ACC112 (cell line): ENCODE measurements around the gene SORCS2.

Experiments
- H2AFZ ChIP-seq: fragments of 200-600 bp; sonication (generic); one replicate; pipeline ENCODE4 v1.6.0; 2017; ENCODE audit warnings: antibody characterized with exemption, low read length; ENCODE audit not compliant: unreplicated experiment
- H3K27ac ChIP-seq: fragments of 200-600 bp; sonication (generic); 2 replicates; pipeline ENCODE4 v1.5.1; 2014; ENCODE audit warnings: low read depth, mild to moderate bottlenecking, antibody characterized with exemption, low read length, moderate library complexity
- H3K27me3 ChIP-seq: fragments of 200-600 bp; sonication (generic); 2 replicates; pipeline ENCODE4 v1.6.1; 2014; ENCODE audit warnings: mild to moderate bottlenecking, antibody characterized with exemption, low read length, moderate library complexity, mixed read lengths; ENCODE audit not compliant: insufficient read depth
- H3K36me3 ChIP-seq: fragments of 200-600 bp; sonication (generic); 2 replicates; pipeline ENCODE4 v1.6.1; 2016; ENCODE audit warnings: mild to moderate bottlenecking, antibody characterized with exemption, low read length, moderate library complexity, mixed read lengths; ENCODE audit not compliant: insufficient read depth
- H3K4me1 ChIP-seq: fragments of 200-600 bp; sonication (generic); one replicate; pipeline ENCODE4 v1.6.1; 2016; ENCODE audit warnings: low read length, mixed read lengths; ENCODE audit not compliant: insufficient read depth, unreplicated experiment, control insufficient read depth
- H3K4me3 ChIP-seq: fragments of 200-600 bp; sonication (generic); 2 replicates; pipeline ENCODE4 v1.5.1; 2014; ENCODE audit warnings: mild to moderate bottlenecking, low read depth, low read length
- H3K79me2 ChIP-seq: fragments of 200-600 bp; sonication (generic); one replicate; pipeline ENCODE4 v1.6.0; 2016; ENCODE audit warnings: low read length; ENCODE audit not compliant: control insufficient read depth, unreplicated experiment, insufficient read depth

Gene SORCS2

GRCh38 chr4:7266525-7267292 lies 74.4 kb downstream of the SORCS2 start:
- Histone ChIP-seq H3K4me1 (peaks cover 27% of the 10 kb centered on the region), H3K4me3 (peak overlapping the region; percentile 37; the same call in 1 of the 2 replicates), H3K36me3 (no peaks in the 10 kb centered on the region), H3K79me2 (no peaks in the 10 kb centered on the region), H2AFZ (no peak overlapping the region), H3K27me3 (no peaks in the 10 kb centered on the region), H3K27ac (peak overlapping the region; percentile 69)

GRCh38 chr4:7267829-7268228 lies 75.5 kb downstream of the SORCS2 start:
- Histone ChIP-seq H3K79me2 (no peaks in the 10 kb centered on the region), H3K27ac (no peak overlapping the region), H2AFZ (no peak overlapping the region), H3K4me1 (peaks cover 27% of the 10 kb centered on the region), H3K27me3 (no peaks in the 10 kb centered on the region), H3K36me3 (no peaks in the 10 kb centered on the region), H3K4me3 (no peak overlapping the region)

- Histone ChIP-seq H3K79me2 (no peaks in the 10 kb centered on the region), H3K36me3 (no peaks in the 10 kb centered on the region), H3K27ac (no peak overlapping the region), H3K4me3 (no peak overlapping the region), H2AFZ (no peak overlapping the region), H3K27me3 (no peaks in the 10 kb centered on the region), H3K4me1 (peaks cover 19% of the 10 kb centered on the region)
Measured at GRCh38 chr4:7268941-7269340, 76.6 kb downstream of the SORCS2 start.

- H3K36me3 ChIP-seq, result no peaks in the 10 kb centered on the region
- H3K4me3 ChIP-seq, result no peak overlapping the region
- no peak overlapping the region for H2AFZ ChIP-seq
- no peaks in the 10 kb centered on the region for H3K27me3 ChIP-seq
- H3K4me1 ChIP-seq, result peaks cover 19% of the 10 kb centered on the region
- no peaks in the 10 kb centered on the region for H3K79me2 ChIP-seq
- no peak overlapping the region for H3K27ac ChIP-seq
Measured at GRCh38 chr4:7270121-7270520, 77.8 kb downstream of the SORCS2 start.

GRCh38 chr4:7272404-7272803 lies 80.1 kb downstream of the SORCS2 start:
- Histone ChIP-seq H3K27ac (no peak overlapping the region), H3K79me2 (no peaks in the 10 kb centered on the region), H3K4me3 (no peak overlapping the region), H3K27me3 (no peaks in the 10 kb centered on the region), H2AFZ (no peak overlapping the region), H3K4me1 (peaks cover under 1% of the 10 kb centered on the region), H3K36me3 (no peaks in the 10 kb centered on the region)

- Histone ChIP-seq H2AFZ (no peak overlapping the region), H3K79me2 (no peaks in the 10 kb centered on the region), H3K36me3 (no peaks in the 10 kb centered on the region), H3K4me3 (no peak overlapping the region), H3K27me3 (no peaks in the 10 kb centered on the region), H3K4me1 (no peaks in the 10 kb centered on the region), H3K27ac (no peak overlapping the region)
Measured at GRCh38 chr4:7273738-7274297, 81.5 kb downstream of the SORCS2 start.

- Histone ChIP-seq H3K27me3 (no peaks in the 10 kb centered on the region), H3K36me3 (no peaks in the 10 kb centered on the region), H3K79me2 (no peaks in the 10 kb centered on the region), H2AFZ (no peak overlapping the region), H3K4me1 (no peaks in the 10 kb centered on the region), H3K27ac (no peak overlapping the region), H3K4me3 (no peak overlapping the region)
Measured at GRCh38 chr4:7275067-7275466, 82.7 kb downstream of the SORCS2 start.

- no peaks in the 10 kb centered on the region for H3K79me2 ChIP-seq
- H2AFZ ChIP-seq, result no peak overlapping the region
- H3K27ac ChIP-seq, result no peak overlapping the region
- H3K4me1 ChIP-seq, result no peaks in the 10 kb centered on the region
- H3K27me3 ChIP-seq, result no peaks in the 10 kb centered on the region
- no peak overlapping the region for H3K4me3 ChIP-seq
- H3K36me3 ChIP-seq, result no peaks in the 10 kb centered on the region
Measured at GRCh38 chr4:7275490-7276154, 83.3 kb downstream of the SORCS2 start.

- H3K27me3 ChIP-seq, result no peaks in the 10 kb centered on the region
- no peaks in the 10 kb centered on the region for H3K4me1 ChIP-seq
- no peak overlapping the region for H3K4me3 ChIP-seq
- H3K27ac ChIP-seq, result no peak overlapping the region
- no peaks in the 10 kb centered on the region for H3K36me3 ChIP-seq
- H3K79me2 ChIP-seq, result no peaks in the 10 kb centered on the region
- no peak overlapping the region for H2AFZ ChIP-seq
Measured at GRCh38 chr4:7276515-7276914, 84.2 kb downstream of the SORCS2 start.

GRCh38 chr4:7278071-7278765 lies 85.9 kb downstream of the SORCS2 start:
- H3K79me2 ChIP-seq, result no peaks in the 10 kb centered on the region
- no peaks in the 10 kb centered on the region for H3K27me3 ChIP-seq
- H3K36me3 ChIP-seq, result no peaks in the 10 kb centered on the region
- H3K27ac ChIP-seq, result no peak overlapping the region
- H3K4me3 ChIP-seq, result no peak overlapping the region
- no peak overlapping the region for H2AFZ ChIP-seq
- no peaks in the 10 kb centered on the region for H3K4me1 ChIP-seq
